Measurements from ENCODE around the gene NKIRAS2. TPM values are rescaled to one million over a fixed set of nuclear protein-coding genes. Genes with fewer than 3 reads are reported as not detected.

Gene NKIRAS2
- total RNA-seq, 2 donors from 2014 or later = 38.8 to 98.8 TPM

DNA sequence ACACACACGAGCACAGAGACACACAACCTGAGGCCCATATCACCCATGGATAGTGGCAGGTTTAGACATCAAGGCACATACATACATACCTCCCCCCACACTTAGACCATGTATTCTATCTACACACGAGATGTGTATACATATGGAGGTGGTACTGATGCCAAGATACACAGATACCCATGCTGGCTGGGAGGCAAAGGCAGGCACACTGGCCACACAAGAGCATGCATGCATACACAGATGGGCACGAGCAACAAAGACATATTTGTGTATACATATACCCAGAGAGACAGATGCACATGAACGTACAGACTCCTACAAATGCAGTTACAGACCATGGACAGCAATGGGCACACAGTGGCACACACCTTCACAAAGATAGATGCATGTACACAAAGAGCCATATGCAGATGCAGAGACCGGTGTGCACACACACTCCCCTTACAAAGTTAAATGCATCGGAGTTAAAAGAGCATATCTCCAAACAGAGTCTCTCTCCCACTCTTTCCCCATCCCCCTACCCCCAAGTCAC lies 32.5 kb downstream of the NKIRAS2 start:
- Histone ChIP-seq H3K27ac (no peak overlapping the region), H3K4me1 (replicated peaks) (no peaks in the 10 kb centered on the region), H3K27me3 (replicated peaks; ENCODE audit: insufficient read depth) (no peaks in the 10 kb centered on the region), H3K36me3 (no peaks in the 10 kb centered on the region), H3K4me3 (no peak overlapping the region), H3K9me3 (no peaks in the 10 kb centered on the region)
- WGBS = 64% methylated on average over 6 of the region's 6 CpGs
- TF ChIP-seq, protein P1, sequence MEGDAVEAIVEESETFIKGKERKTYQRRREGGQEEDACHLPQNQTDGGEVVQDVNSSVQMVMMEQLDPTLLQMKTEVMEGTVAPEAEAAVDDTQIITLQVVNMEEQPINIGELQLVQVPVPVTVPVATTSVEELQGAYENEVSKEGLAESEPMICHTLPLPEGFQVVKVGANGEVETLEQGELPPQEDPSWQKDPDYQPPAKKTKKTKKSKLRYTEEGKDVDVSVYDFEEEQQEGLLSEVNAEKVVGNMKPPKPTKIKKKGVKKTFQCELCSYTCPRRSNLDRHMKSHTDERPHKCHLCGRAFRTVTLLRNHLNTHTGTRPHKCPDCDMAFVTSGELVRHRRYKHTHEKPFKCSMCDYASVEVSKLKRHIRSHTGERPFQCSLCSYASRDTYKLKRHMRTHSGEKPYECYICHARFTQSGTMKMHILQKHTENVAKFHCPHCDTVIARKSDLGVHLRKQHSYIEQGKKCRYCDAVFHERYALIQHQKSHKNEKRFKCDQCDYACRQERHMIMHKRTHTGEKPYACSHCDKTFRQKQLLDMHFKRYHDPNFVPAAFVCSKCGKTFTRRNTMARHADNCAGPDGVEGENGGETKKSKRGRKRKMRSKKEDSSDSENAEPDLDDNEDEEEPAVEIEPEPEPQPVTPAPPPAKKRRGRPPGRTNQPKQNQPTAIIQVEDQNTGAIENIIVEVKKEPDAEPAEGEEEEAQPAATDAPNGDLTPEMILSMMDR (IDR thresholded peaks at IDR 0.05) = no peak
- TF ChIP-seq POLR2A (IDR thresholded peaks at IDR 0.05) = no peak
- no peak for TF ChIP-seq POLR2AphosphoS5 (IDR thresholded peaks at IDR 0.05)
- no peak for DNase-seq (ENCODE audit: low spot score)
- intact Hi-C loops (cut with DNase I) = no loop called here

DNA sequence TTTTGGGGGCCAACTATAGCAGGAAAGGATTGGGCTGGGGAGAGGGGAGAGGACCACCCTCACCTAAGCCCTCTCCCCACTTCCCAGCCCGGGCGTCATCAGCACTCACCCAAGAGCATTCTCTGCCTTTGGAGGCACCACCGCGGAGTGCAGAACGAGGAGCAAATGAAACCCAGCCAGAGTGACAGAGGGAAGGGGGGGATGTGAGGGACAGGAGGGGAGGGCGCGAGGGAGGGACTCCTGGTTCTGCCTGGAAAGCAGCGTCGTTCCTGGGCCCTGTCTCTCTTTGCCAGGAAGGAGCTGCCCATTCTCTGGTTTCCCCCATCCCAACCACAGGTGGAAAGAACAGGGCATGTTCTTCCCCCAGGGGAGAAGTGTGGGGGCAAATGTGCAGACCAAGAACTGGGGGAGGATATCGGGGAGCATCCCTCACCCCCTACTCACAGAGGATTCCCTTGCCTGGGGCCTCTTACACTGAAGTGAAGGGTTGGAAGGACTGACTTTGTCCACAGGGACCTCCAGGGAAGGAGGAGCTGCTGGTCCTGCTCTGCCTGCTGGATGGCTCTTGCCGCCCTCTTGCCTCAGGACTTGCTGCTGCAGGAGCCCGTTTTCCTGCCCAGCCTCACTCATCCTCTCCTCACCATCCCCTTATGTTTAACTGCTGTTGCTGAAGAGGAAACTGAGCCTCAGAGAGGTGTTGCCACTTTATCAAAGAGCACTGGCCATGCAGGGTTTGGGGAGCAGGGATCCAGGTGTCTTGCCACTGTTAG lies 34.0 kb downstream of the NKIRAS2 start:
- Histone ChIP-seq H3K4me1 (replicated peaks) (no peaks in the 10 kb centered on the region), H3K9me3 (no peaks in the 10 kb centered on the region), H3K36me3 (no peaks in the 10 kb centered on the region), H3K27ac (no peak overlapping the region), H3K27me3 (replicated peaks; ENCODE audit: insufficient read depth) (no peaks in the 10 kb centered on the region), H3K4me3 (no peak overlapping the region)
- intact Hi-C loops (cut with DNase I) = no loop called here
- 20% methylated on average over 12 of the region's 12 CpGs for WGBS
- no peak for DNase-seq (ENCODE audit: low spot score)
- TF ChIP-seq POLR2A (IDR thresholded peaks at IDR 0.05) (no peak), POLR2AphosphoS5 (IDR thresholded peaks at IDR 0.05) (no peak)
- TF ChIP-seq, protein P1 (IDR thresholded peaks at IDR 0.05) = no peak

- Histone ChIP-seq H3K4me3 (no peak overlapping the region), H3K27me3 (replicated peaks; ENCODE audit: insufficient read depth) (no peaks in the 10 kb centered on the region)
- no peak for TF ChIP-seq POLR2AphosphoS5 (IDR thresholded peaks at IDR 0.05)
- TF ChIP-seq, protein P1 (IDR thresholded peaks at IDR 0.05) = no peak
- no peak for TF ChIP-seq POLR2A (IDR thresholded peaks at IDR 0.05)
Measured at GRCh38 chr17:42055027-42055426, 35.1 kb downstream of the NKIRAS2 start.

DNA sequence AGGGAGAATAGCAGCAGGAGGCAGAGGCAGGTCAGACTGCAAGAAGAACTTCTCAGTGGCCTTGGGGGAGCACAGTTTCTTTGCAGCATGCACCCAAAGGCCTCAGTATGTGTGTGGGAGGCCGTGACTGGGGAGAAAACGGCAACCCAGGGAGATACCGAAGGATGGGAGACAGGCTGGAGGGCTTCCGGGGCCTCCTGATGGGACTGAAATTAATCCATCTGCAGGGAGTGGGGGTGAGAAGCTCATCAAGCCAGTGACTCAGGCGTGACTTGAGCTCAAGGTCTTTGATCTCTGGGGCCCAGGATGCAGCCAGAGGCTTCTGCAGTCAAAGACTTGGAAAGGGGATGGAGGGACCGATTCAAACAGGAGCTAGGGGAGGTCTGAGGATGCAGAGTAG lies 35.6 kb downstream of the NKIRAS2 start:
- 44% methylated on average over 6 of the region's 6 CpGs for WGBS
- H3K4me3 ChIP-seq = no peak overlapping the region
- H3K9me3 ChIP-seq = no peaks in the 10 kb centered on the region
- DNase-seq (ENCODE audit: low spot score) = no peak
- no peaks in the 10 kb centered on the region for H3K27me3 ChIP-seq (replicated peaks; ENCODE audit: insufficient read depth)
- TF ChIP-seq, protein P1 (IDR thresholded peaks at IDR 0.05) = no peak
- no peak for TF ChIP-seq POLR2AphosphoS5 (IDR thresholded peaks at IDR 0.05)
- TF ChIP-seq POLR2A (IDR thresholded peaks at IDR 0.05) = no peak
- H3K36me3 ChIP-seq = no peaks in the 10 kb centered on the region
- no peaks in the 10 kb centered on the region for H3K4me1 ChIP-seq (replicated peaks)
- intact Hi-C loops (cut with DNase I) = no loop called here
- H3K27ac ChIP-seq = no peak overlapping the region

More at GRCh38 chr17:42055027-42055426, 35.1 kb downstream of the NKIRAS2 start:
- H3K9me3 ChIP-seq = no peaks in the 10 kb centered on the region
- H3K4me1 ChIP-seq (replicated peaks) = no peaks in the 10 kb centered on the region
- WGBS = 17% methylated on average over 3 of the region's 3 CpGs
- intact Hi-C loops (cut with DNase I) = no loop called here
- no peak overlapping the region for H3K27ac ChIP-seq
- H3K36me3 ChIP-seq = no peaks in the 10 kb centered on the region
- no peak for DNase-seq (ENCODE audit: low spot score)

DNA sequence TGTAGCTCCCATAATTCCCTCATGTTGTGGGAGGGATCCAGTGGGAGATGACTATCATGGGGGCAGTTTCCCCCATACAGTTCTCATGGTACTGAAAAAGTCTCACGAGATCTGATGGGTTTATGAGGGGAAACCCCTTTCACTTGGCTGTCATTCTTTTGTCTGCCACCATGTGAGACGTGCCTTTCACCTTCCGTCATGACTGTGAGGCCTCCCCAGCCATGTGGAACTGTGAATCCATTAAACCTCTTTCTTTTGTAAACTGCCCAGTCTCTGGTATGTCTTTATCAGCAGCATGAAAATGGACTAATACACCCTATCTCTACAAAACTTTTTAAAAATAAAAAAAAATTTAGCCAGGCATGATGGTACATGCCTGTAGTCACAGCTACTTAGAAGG lies 36.7 kb downstream of the NKIRAS2 start:
- H3K4me1 ChIP-seq (replicated peaks) = no peaks in the 10 kb centered on the region
- 61% methylated on average over 3 of the region's 3 CpGs for WGBS
- no peak overlapping the region for H3K4me3 ChIP-seq
- H3K27ac ChIP-seq = no peak overlapping the region
- intact Hi-C loops (cut with DNase I) = no loop called here
- no peaks in the 10 kb centered on the region for H3K36me3 ChIP-seq
- H3K9me3 ChIP-seq = no peaks in the 10 kb centered on the region
- no peaks in the 10 kb centered on the region for H3K27me3 ChIP-seq (replicated peaks; ENCODE audit: insufficient read depth)
- TF ChIP-seq POLR2A (IDR thresholded peaks at IDR 0.05) (no peak), POLR2AphosphoS5 (IDR thresholded peaks at IDR 0.05) (no peak)
- TF ChIP-seq, protein P1 (IDR thresholded peaks at IDR 0.05) = no peak
- no peak for DNase-seq (ENCODE audit: low spot score)
